Endothelial cell of umbilical vein (primary cell): ENCODE measurements around the gene GABRA4.

ENCODE experiments used
- FOS ChIP-seq: IDR thresholded peaks from 2 replicates; pipeline ENCODE4 v1.6.1; 2011; ENCODE audit warnings: mild to moderate bottlenecking, low read length, moderate library complexity, borderline replicate concordance; ENCODE audit not compliant: insufficient read depth
- POLR2A ChIP-seq: IDR thresholded peaks from 2 replicates; pipeline ENCODE4 v1.6.1; 2012; ENCODE audit warnings: low read depth, mild to moderate bottlenecking, control low read depth, low read length
- POLR2AphosphoS5 ChIP-seq: IDR thresholded peaks from 2 replicates; pipeline ENCODE4 v1.6.1; 2012; ENCODE audit warnings: low read depth, mild to moderate bottlenecking, control low read depth, low read length, moderate library complexity; ENCODE audit not compliant: insufficient read depth
- TF ChIP-seq, protein P1 (sequence below), 2 donors: IDR thresholded peaks; 1 replicate in 1 of 2; 2 replicates in 1 of 2; pipeline ENCODE4 v1.5.1; 2011; ENCODE audit warnings: low read length in 2 of 2, mild to moderate bottlenecking in 2 of 2, moderate library complexity in 2 of 2, control low read depth in 1 of 2, inconsistent platforms in 1 of 2, low read depth in 1 of 2; ENCODE audit not compliant: insufficient read depth in 1 of 2; ENCODE audit errors: extremely low read depth in 1 of 2

DNA sequence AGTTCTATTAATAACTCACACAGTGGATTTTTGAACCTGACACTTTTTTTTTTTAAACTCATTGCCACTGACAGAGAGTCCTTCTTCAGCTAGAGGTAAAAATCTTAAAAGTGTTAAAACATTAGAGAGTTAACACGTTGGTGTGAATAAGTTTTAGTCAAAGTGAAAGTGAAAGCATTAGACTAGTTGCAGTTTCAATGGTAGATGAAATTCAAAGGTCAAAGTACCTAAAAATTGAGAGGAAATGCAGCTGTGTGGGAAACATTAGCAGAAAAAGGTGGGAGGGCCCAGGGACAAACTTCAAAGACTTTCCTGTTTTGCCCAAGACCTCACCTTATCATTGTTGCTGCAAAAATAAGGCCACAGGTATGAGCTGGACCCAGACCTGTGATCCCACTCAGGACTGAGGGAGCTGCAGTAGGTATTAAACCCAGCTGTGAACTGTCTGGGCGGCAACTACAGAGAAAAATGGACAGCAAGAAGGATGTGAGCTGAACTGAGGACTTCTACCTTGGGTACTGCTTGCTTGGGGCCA lies 17.6 kb upstream of the GABRA4 start:
- TF ChIP-seq, protein P1, sequence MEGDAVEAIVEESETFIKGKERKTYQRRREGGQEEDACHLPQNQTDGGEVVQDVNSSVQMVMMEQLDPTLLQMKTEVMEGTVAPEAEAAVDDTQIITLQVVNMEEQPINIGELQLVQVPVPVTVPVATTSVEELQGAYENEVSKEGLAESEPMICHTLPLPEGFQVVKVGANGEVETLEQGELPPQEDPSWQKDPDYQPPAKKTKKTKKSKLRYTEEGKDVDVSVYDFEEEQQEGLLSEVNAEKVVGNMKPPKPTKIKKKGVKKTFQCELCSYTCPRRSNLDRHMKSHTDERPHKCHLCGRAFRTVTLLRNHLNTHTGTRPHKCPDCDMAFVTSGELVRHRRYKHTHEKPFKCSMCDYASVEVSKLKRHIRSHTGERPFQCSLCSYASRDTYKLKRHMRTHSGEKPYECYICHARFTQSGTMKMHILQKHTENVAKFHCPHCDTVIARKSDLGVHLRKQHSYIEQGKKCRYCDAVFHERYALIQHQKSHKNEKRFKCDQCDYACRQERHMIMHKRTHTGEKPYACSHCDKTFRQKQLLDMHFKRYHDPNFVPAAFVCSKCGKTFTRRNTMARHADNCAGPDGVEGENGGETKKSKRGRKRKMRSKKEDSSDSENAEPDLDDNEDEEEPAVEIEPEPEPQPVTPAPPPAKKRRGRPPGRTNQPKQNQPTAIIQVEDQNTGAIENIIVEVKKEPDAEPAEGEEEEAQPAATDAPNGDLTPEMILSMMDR (IDR thresholded peaks at IDR 0.05; ENCODE audit: extremely low read depth in 1 of 2, insufficient read depth in 1 of 2, low read depth in 1 of 2, low read length in 2 of 2): no peak
- TF ChIP-seq FOS (no peak), POLR2A (no peak), POLR2AphosphoS5 (no peak)
